SK-N-SH (cell line): ENCODE measurements around the gene CTNNB1. TPM values are rescaled to one million over a fixed set of nuclear protein-coding genes. Genes with fewer than 3 reads are reported as not detected.

Experiments used
- CTCF ChIA-PET: fragments of 300-600, 350-600 bp; formaldehyde crosslinking; extraction: SDS; loops from one replicate; lab custom pipeline; 2021; lab: Yijun Ruan, JAX
- POLR2A ChIA-PET: fragments of 350-600 bp; sonication (Branson Sonifier 250); formaldehyde crosslinking; extraction: SDS; loops from one replicate; lab custom pipeline; 2020; ENCODE audit warnings: antibody characterized with exemption, inconsistent platforms; lab: Yijun Ruan, JAX
- DNase-seq: peaks from one replicate; pipeline ENCODE4 v3.0.0; 2012
- H2AFZ ChIP-seq: fragments of 200-600 bp; sonication (generic); 2 replicates; pipeline ENCODE4 v1.8.1; 2016; ENCODE audit warnings: antibody characterized with exemption, mild to moderate bottlenecking, low read depth
- H3F3A ChIP-seq: fragments of 200-600 bp; sonication (generic); replicated peaks from 2 replicates; pipeline ENCODE3; 2016; ENCODE audit warnings: antibody characterized with exemption, mild to moderate bottlenecking; ENCODE audit not compliant: insufficient read depth
- H3K27ac ChIP-seq, 2 experiments: fragments of 200-500 bp in 1 of 2; fragments of 200-600 bp in 1 of 2; sonication (Bioruptor generic) in 1 of 2; sonication (generic), shearing (Covaris generic) in 1 of 2; 2 replicates each; pipeline versions ENCODE4 v1.5.1 to v1.6.1; 2014 to 2016; ENCODE audit warnings: low read depth in 2 of 2, inconsistent platforms in 1 of 2, low read length in 1 of 2, mild to moderate bottlenecking in 1 of 2, mixed read lengths in 1 of 2
- H3K27me3 ChIP-seq: fragments of 200-600 bp; sonication (generic), shearing (Covaris generic); 2 replicates; pipeline ENCODE4 v1.6.1; 2016; ENCODE audit warnings: mixed run types; ENCODE audit not compliant: insufficient read depth
- H3K36me3 ChIP-seq, 2 experiments: fragments of 200-500 bp in 1 of 2; fragments of 200-600 bp in 1 of 2; sonication (Bioruptor generic) in 1 of 2; sonication (generic) in 1 of 2; replicated peaks in 1 of 2; 2 replicates each; pipeline versions ENCODE3 to v1.5.1; 2014 to 2016; ENCODE audit warnings: low read length in 1 of 2, mild to moderate bottlenecking in 1 of 2; ENCODE audit not compliant: insufficient read depth in 2 of 2, control insufficient read depth in 1 of 2
- H3K4me1 ChIP-seq, 2 experiments: fragments of 200-500 bp in 1 of 2; fragments of 200-600 bp in 1 of 2; sonication (Bioruptor generic) in 1 of 2; sonication (generic), shearing (Covaris generic) in 1 of 2; 2 replicates each; pipeline versions ENCODE4 v1.5.1 to v1.6.1; 2014 to 2016; ENCODE audit warnings: low read depth in 1 of 2, low read length in 1 of 2, mixed run types in 1 of 2; ENCODE audit not compliant: insufficient read depth in 2 of 2, control insufficient read depth in 1 of 2
- H3K4me2 ChIP-seq: fragments of 200-600 bp; sonication (generic), shearing (Covaris generic); 2 replicates; pipeline ENCODE4 v1.6.1; 2017; ENCODE audit warnings: mixed run types
- H3K4me3 ChIP-seq, 2 experiments: fragments of 200-500 bp in 1 of 2; fragments of 200-600 bp in 1 of 2; sonication (Bioruptor generic) in 1 of 2; sonication (generic), shearing (Covaris generic) in 1 of 2; 2 replicates each; pipeline versions ENCODE4 v1.5.1 to v1.8.1; 2014 to 2016; ENCODE audit warnings: low read depth in 2 of 2, inconsistent platforms in 1 of 2, low read length in 1 of 2, mild to moderate bottlenecking in 1 of 2, mixed read lengths in 1 of 2, moderate library complexity in 1 of 2
- H3K79me2 ChIP-seq: fragments of 200-600 bp; sonication (generic); 2 replicates; pipeline ENCODE4 v1.8.1; 2017; ENCODE audit warnings: mild to moderate bottlenecking; ENCODE audit not compliant: insufficient read depth
- H3K9ac ChIP-seq: fragments of 200-600 bp; sonication (generic); 2 replicates; pipeline ENCODE4 v1.6.1; 2017; ENCODE audit warnings: mixed run types
- H3K9me2 ChIP-seq: fragments of 200-600 bp; sonication (generic); 2 replicates; pipeline ENCODE4 v1.6.1; 2017; ENCODE audit warnings: mixed run types
- H3K9me3 ChIP-seq: fragments of 200-600 bp; sonication (generic); 2 replicates; pipeline ENCODE4 v1.6.1; 2017; ENCODE audit warnings: mixed run types, mild to moderate bottlenecking, moderate library complexity
- H4K20me1 ChIP-seq: fragments of 200-600 bp; sonication (generic); 2 replicates; pipeline ENCODE4 v1.6.1; 2017; ENCODE audit warnings: mild to moderate bottlenecking, mixed run types; ENCODE audit not compliant: insufficient read depth
- FOXJ3 ChIP-seq: sonication (generic); formaldehyde crosslinking; IDR thresholded peaks from 2 replicates; pipeline ENCODE4 v1.5.1; 2020; ENCODE audit warnings: mild to moderate bottlenecking, missing genetic modification reagents
- FOXM1 ChIP-seq: IDR thresholded peaks from 2 replicates; pipeline ENCODE4 v1.4.0; 2012; ENCODE audit warnings: low read depth, mild to moderate bottlenecking
- GABPA ChIP-seq: IDR thresholded peaks from 2 replicates; pipeline ENCODE4 v1.4.0; 2012; ENCODE audit warnings: low read depth, mild to moderate bottlenecking
- GATA2 ChIP-seq: sonication (generic); formaldehyde crosslinking; IDR thresholded peaks from 2 replicates; pipeline ENCODE4 v1.5.0; 2020; ENCODE audit warnings: mild to moderate bottlenecking, missing genetic modification reagents
- MAX ChIP-seq: IDR thresholded peaks from 2 replicates; pipeline ENCODE4 v1.4.0; 2012; ENCODE audit warnings: low read depth
- MEF2A ChIP-seq: IDR thresholded peaks from 2 replicates; pipeline ENCODE4 v1.4.0; 2012; ENCODE audit warnings: low read depth, borderline replicate concordance
- NFIC ChIP-seq: IDR thresholded peaks from 2 replicates; pipeline ENCODE4 v1.4.0; 2012; ENCODE audit warnings: borderline replicate concordance
- NRF1 ChIP-seq: IDR thresholded peaks from 2 replicates; pipeline ENCODE4 v1.6.1; 2012; ENCODE audit warnings: low read depth, mild to moderate bottlenecking, low read length
- RFX5 ChIP-seq: IDR thresholded peaks from 2 replicates; pipeline ENCODE4 v1.6.1; 2012; ENCODE audit warnings: mild to moderate bottlenecking, improper control_type of control experiment, low read length
- SMC3 ChIP-seq: IDR thresholded peaks from 2 replicates; pipeline ENCODE4 v1.6.1; 2012; ENCODE audit warnings: low read depth, low read length, improper control_type of control experiment
- TAF1 ChIP-seq: IDR thresholded peaks from 2 replicates; pipeline ENCODE4 v1.6.1; 2012; ENCODE audit warnings: low read depth, mild to moderate bottlenecking, low read length, moderate library complexity, borderline replicate concordance
- TEAD4 ChIP-seq: IDR thresholded peaks from 2 replicates; pipeline ENCODE4 v1.4.0; 2012; ENCODE audit warnings: mild to moderate bottlenecking, borderline replicate concordance; ENCODE audit not compliant: insufficient read depth
- USF1 ChIP-seq: IDR thresholded peaks from 2 replicates; pipeline ENCODE4 v1.4.0; 2012; ENCODE audit warnings: low read depth, borderline replicate concordance
- USF2 ChIP-seq: fragments of 150-350 bp; IDR thresholded peaks from 2 replicates; pipeline ENCODE4 v1.6.1; 2017; ENCODE audit warnings: antibody characterized with exemption, low read length, low read depth, borderline replicate concordance
- YY1 ChIP-seq: IDR thresholded peaks from 2 replicates; pipeline ENCODE4 v1.4.0; 2012; ENCODE audit warnings: low read depth, mild to moderate bottlenecking
- WGBS: methylation state at CpG from one replicate; pipeline ENCODE4 v1.1.6; 2017; ENCODE audit warnings: low lambda C conversion rate; 5-methylcytosine and 5-hydroxymethylcytosine counted together
- polyA plus RNA-seq, 3 experiments: library from polyadenylated mRNA; depleted of rRNA; stranded (reverse); fragments of >200 nt; gene quantifications; 2 replicates each; pipeline ENCODE4 v1.2.3, GENCODE V29; 2012
- TF ChIP-seq, protein P1 (sequence below): fragments of 150-350 bp; IDR thresholded peaks from 2 replicates; pipeline ENCODE4 v1.6.1; 2016; ENCODE audit warnings: mild to moderate bottlenecking, low read depth, low read length
- TF ChIP-seq, protein P2 (sequence below): IDR thresholded peaks from 2 replicates; pipeline ENCODE4 v1.6.1; 2012; ENCODE audit warnings: mild to moderate bottlenecking, low read depth, low read length, moderate library complexity

CTNNB1 gene
- polyA plus RNA-seq, 1 of the 3 experiments (the other 2 are of a cell fraction): 178 TPM

DNA sequence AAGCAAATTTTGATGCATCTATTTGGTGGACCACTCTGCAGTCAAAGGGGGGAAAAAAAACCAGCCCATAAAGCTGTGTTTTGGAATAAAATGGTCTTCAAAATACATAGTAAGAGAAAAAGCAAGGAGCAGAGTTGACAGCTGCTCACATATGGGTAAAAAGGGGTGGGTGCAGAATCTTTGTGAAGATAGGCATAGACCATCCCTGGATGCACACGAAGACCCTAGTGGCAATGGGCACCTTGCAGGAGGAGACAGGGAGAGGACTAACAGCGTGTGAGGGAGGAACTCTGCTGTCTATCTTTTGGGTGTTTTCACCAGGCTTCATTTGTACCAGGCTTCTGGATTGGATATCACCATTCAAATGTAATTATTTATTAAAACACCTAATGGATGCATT lies 43.9 kb downstream of the CTNNB1 start:
- no peak overlapping the region for H3K9ac ChIP-seq
- H4K20me1 ChIP-seq: peaks cover 27% of the 10 kb centered on the region; the same call in 1 of the 2 replicates
- no peak overlapping the region for H3K4me2 ChIP-seq
- peaks cover 4% of the 10 kb centered on the region for H3F3A ChIP-seq
- H3K27me3 ChIP-seq: no peaks in the 10 kb centered on the region
- no peak overlapping the region for H3K27ac ChIP-seq
- H3K9me3 ChIP-seq: no peaks in the 10 kb centered on the region
- H3K4me1 ChIP-seq: peaks cover 0 to 8% of the 10 kb centered on the region in 2 experiments; a peak in 1 of 4 replicates
- CTCF ChIA-PET: interaction anchor here (1.4 kb wide), 2 partner anchors 10 to 14 kb away, joined by 3 to 4 read pairs; no protein-coding TSS in a partner anchor
- H3K79me2 ChIP-seq: no peaks in the 10 kb centered on the region
- no peak overlapping the region for H2AFZ ChIP-seq
- H3K4me3 ChIP-seq: no peak overlapping the region
- TF ChIP-seq FOXJ3 (CRISPR knock-in tag) (no peak), GABPA (no peak), YY1 (no peak), NRF1 (no peak), TAF1 (no peak), USF1 (no peak), FOXM1 (no peak), RFX5 (no peak), TEAD4 (no peak), GATA2 (CRISPR knock-in tag) (no peak), SMC3 (no peak), MEF2A (no peak), NFIC (no peak)
- TF ChIP-seq, protein P1, sequence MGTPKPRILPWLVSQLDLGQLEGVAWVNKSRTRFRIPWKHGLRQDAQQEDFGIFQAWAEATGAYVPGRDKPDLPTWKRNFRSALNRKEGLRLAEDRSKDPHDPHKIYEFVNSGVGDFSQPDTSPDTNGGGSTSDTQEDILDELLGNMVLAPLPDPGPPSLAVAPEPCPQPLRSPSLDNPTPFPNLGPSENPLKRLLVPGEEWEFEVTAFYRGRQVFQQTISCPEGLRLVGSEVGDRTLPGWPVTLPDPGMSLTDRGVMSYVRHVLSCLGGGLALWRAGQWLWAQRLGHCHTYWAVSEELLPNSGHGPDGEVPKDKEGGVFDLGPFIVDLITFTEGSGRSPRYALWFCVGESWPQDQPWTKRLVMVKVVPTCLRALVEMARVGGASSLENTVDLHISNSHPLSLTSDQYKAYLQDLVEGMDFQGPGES: no peak
- POLR2A ChIA-PET: no interaction called here
- 91% methylated on average over 2 of the region's 2 CpGs for WGBS
- no peaks in the 10 kb centered on the region for H3K9me2 ChIP-seq
- no peak for DNase-seq
- peaks cover 41 to 63% of the 10 kb centered on the region in 2 experiments for H3K36me3 ChIP-seq

GRCh38 chr3:41244620-41245336 lies 45.5 kb downstream of the CTNNB1 start:
- 93% methylated on average over 6 of the region's 6 CpGs for WGBS
- ChIA-PET POLR2A (interaction anchor here (1.1 kb wide), 1 partner anchor 8 kb away, joined by 3 read pairs; no protein-coding TSS in a partner anchor), CTCF (interaction anchor here (0.9 to 1.5 kb wide), 2 partner anchors 9 to 10 kb away, joined by 3 to 4 read pairs; no protein-coding TSS in a partner anchor)
- Histone ChIP-seq H3K9me3 (no peaks in the 10 kb centered on the region), H2AFZ (no peak overlapping the region), H3K36me3 (peaks cover 25 to 47% of the 10 kb centered on the region in 2 experiments), H3K4me1 (peaks cover 0 to 8% of the 10 kb centered on the region in 2 experiments; a peak in 1 of 4 replicates), H3K9me2 (no peaks in the 10 kb centered on the region), H3K9ac (no peak overlapping the region), H3K4me2 (no peak overlapping the region), H3K27me3 (no peaks in the 10 kb centered on the region), H3K4me3 (no peak overlapping the region), H3F3A (peaks cover 4% of the 10 kb centered on the region), H4K20me1 (peaks cover 15% of the 10 kb centered on the region; the same call in 1 of the 2 replicates), H3K79me2 (no peaks in the 10 kb centered on the region), H3K27ac (no peak overlapping the region; a peak in 1 of 4 replicates)
- DNase-seq: no peak
- TF ChIP-seq NRF1 (no peak), USF2 (no peak), MAX (no peak), USF1 (no peak)
- TF ChIP-seq, protein P2, sequence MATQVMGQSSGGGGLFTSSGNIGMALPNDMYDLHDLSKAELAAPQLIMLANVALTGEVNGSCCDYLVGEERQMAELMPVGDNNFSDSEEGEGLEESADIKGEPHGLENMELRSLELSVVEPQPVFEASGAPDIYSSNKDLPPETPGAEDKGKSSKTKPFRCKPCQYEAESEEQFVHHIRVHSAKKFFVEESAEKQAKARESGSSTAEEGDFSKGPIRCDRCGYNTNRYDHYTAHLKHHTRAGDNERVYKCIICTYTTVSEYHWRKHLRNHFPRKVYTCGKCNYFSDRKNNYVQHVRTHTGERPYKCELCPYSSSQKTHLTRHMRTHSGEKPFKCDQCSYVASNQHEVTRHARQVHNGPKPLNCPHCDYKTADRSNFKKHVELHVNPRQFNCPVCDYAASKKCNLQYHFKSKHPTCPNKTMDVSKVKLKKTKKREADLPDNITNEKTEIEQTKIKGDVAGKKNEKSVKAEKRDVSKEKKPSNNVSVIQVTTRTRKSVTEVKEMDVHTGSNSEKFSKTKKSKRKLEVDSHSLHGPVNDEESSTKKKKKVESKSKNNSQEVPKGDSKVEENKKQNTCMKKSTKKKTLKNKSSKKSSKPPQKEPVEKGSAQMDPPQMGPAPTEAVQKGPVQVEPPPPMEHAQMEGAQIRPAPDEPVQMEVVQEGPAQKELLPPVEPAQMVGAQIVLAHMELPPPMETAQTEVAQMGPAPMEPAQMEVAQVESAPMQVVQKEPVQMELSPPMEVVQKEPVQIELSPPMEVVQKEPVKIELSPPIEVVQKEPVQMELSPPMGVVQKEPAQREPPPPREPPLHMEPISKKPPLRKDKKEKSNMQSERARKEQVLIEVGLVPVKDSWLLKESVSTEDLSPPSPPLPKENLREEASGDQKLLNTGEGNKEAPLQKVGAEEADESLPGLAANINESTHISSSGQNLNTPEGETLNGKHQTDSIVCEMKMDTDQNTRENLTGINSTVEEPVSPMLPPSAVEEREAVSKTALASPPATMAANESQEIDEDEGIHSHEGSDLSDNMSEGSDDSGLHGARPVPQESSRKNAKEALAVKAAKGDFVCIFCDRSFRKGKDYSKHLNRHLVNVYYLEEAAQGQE: no peak
- TF ChIP-seq, protein P1: no peak
